Heart right ventricle (tissue), 16 donors: ENCODE data around the gene PNKP. TPM values are rescaled to one million over a fixed set of nuclear protein-coding genes. Genes with fewer than 3 reads are reported as not detected.

Source experiments
- ATAC-seq, 8 donors: fragments of 200-7000 bp; cut with Tn5 transposase; one replicate each; pipeline ENCODE4 v1.9.1; 2020; ENCODE audit warnings: mild to moderate bottlenecking in 8 of 8, moderate library complexity in 8 of 8, moderate number of reproducible peaks in 1 of 8
- DNase-seq, 2 donors: peaks; one replicate each; pipeline ENCODE4 v3.0.0-alpha.2; 2020
- H3K27ac ChIP-seq, 10 donors: fragments of 200-600 bp; sonication (generic) in 2 of 10; one replicate each; pipeline versions ENCODE4 v1.5.0 to v1.8.0; 2020 to 2022; ENCODE audit warnings: mild to moderate bottlenecking in 3 of 10
- H3K27me3 ChIP-seq, 7 donors: fragments of 200-600 bp; one replicate each; pipeline ENCODE4 v1.8.0; 2021 to 2022; ENCODE audit warnings: mild to moderate bottlenecking in 2 of 7
- H3K36me3 ChIP-seq, 9 donors: fragments of 200-600 bp; sonication (generic) in 1 of 9; one replicate each; pipeline versions ENCODE4 v1.5.0 to v1.8.0; 2020 to 2022; ENCODE audit warnings: mild to moderate bottlenecking in 2 of 9
- H3K4me1 ChIP-seq, 9 donors: fragments of 200-600 bp; sonication (generic) in 1 of 9; one replicate each; pipeline versions ENCODE4 v1.5.0 to v1.8.0; 2020 to 2022; ENCODE audit warnings: mild to moderate bottlenecking in 4 of 9
- H3K4me3 ChIP-seq, 10 donors: fragments of 200-600 bp; sonication (generic) in 2 of 10; one replicate each; pipeline versions ENCODE4 v1.5.0 to v1.8.0; 2020 to 2022; ENCODE audit warnings: mild to moderate bottlenecking in 7 of 10, moderate library complexity in 2 of 10
- H3K9me3 ChIP-seq, 11 donors: fragments of 200-600 bp in 10 of 11; sonication (generic) in 2 of 11; one replicate each; pipeline versions ENCODE4 v1.5.0 to v1.8.0; 2013 to 2022; ENCODE audit warnings: mild to moderate bottlenecking in 2 of 11, control low read depth in 1 of 11, moderate library complexity in 1 of 11
- CTCF ChIP-seq, 9 donors: fragments of 200-600 bp; sonication (generic) in 2 of 9; IDR thresholded peaks; one replicate each; pipeline versions ENCODE4 v1.5.0 to v1.8.0; 2021 to 2022; ENCODE audit warnings: antibody characterized with exemption in 9 of 9, mild to moderate bottlenecking in 5 of 9, moderate library complexity in 1 of 9
- WGBS, 2 donors: extraction: QIAGEN DNeasy Blood & Tissue Kit; methylation state at CpG; one replicate each; pipeline ENCODE4 v1.1.7; 2013; ENCODE audit warnings: inconsistent platforms in 1 of 2; 5-methylcytosine and 5-hydroxymethylcytosine counted together
- intact Hi-C, 10 donors: fragments of 100-400 bp; cut with DNase I; formaldehyde crosslinking; loops; one replicate each; pipeline versions ENCODE4 v1.11.1 to v1.14.2; 2022
- polyA plus RNA-seq, 2 donors: library from polyadenylated mRNA; stranded (reverse); fragments of 200-250 nt; gene quantifications; one replicate each; pipeline ENCODE4 v1.2.3, GENCODE V29; 2013
- total RNA-seq, 10 donors: library from RNA; stranded (reverse); fragmentation: NEBNext Ultra II Directional in 3 of 10; extraction: Animal tissue kit (Norgen Biotek cat#: 25700) in 3 of 10; gene quantifications; one replicate each; pipeline versions ENCODE4 v1.2.1 to v1.2.4, GENCODE V29; 2021 to 2023
- donor health status: Arrhythmogenic right ventricular cardiomyopathy.
- donor health status: ischemic (EF 13 %, LVEDD 7.1; RV severe dilation, severe dysfunction).
- donor health status: healthy with polysubstance abuse.
- donor health status: DM: no; HTN: yes; CAD: no.
- donor health status: DM: no; HTN: no; CAD: no.
- donor health status: ischemic (EF 25% LVEDD 6.9; RV normal size, moderate dysfunction).
- donor health status: ischemic (EF 25% LVEDD 5.7; RV mildly dilated, moderate dysfunction).
- donor health status: healthy.
- donor health status: DM: yes; HTN: yes; CAD: no.
- donor health status: Ischemic cardiomyopathy.
- donor health status: ischemic (EF 35%, LVEDD 5.7; RV mildly dilated, moderate dysfunction).
- donor health status: nonischemic (EF 11% LVEDD 7.7; RV severe dilation, severe dysfunction).
- donor health status: DM: yes; HTN: yes; CAD: no.
- donor health status: PGD.
- donor health status: ischemic (EF 29% LVEDD 5.4; RV normal size, mild dysfunction).
- donor health status: nonischemic (EF 23%, LVEDD 6.1; RV moderate dilation, normal function).

PNKP gene
- total and polyA plus RNA-seq, 12 donors, result 24.0 to 91.7 (median 34.6) TPM

GRCh38 chr19:49875177-49875576 lies 7.8 kb upstream of the PNKP start:
- Histone ChIP-seq H3K27me3 (no peaks in the 10 kb centered on the region), H3K27ac (peak overlapping the region in 7 of 10 donors; percentile 91 to 99 (median 98)), H3K9me3 (no peaks in the 10 kb centered on the region), H3K36me3 (peaks cover 0 to 42% (median 18%) of the 10 kb centered on the region in 9 donors), H3K4me3 (peak overlapping the region in 8 of 10 donors; percentile 61 to 89 (median 78)), H3K4me1 (peaks cover 9 to 43% (median 31%) of the 10 kb centered on the region in 9 donors)
- ATAC-seq (no peak), DNase-seq (no peak)
- no peak for TF ChIP-seq CTCF (IDR thresholded peaks at IDR 0.05)
- intact Hi-C loops, result loop anchor here in 3 of 10 donors (5.0 kb wide), 3 partner anchors 108 to 378 kb away; partner anchors contain the start of genes AP2A1 (in 2 of the 3), PRMT1 (in 1 of the 3) and RPS11 (in 1 of the 3)
- WGBS, 2 donors, result 83 to 86% methylated on average over 4 of the region's 4 CpGs

GRCh38 chr19:49874503-49875157 lies 7.3 kb upstream of the PNKP start:
- Histone ChIP-seq H3K4me3 (no peak overlapping the region), H3K4me1 (peaks cover 12 to 48% (median 35%) of the 10 kb centered on the region in 9 donors)
- intact Hi-C loops, result loop anchor here in 3 of 10 donors (5.0 kb wide), 3 partner anchors 107 to 377 kb away; partner anchors contain the start of genes AP2A1 (in 2 of the 3), PRMT1 (in 1 of the 3) and RPS11 (in 1 of the 3)

GRCh38 chr19:49873834-49874233 lies 6.5 kb upstream of the PNKP start:
- DNase-seq (no peak), ATAC-seq (no peak)
- 87 to 89% methylated on average over 10 of the region's 10 CpGs for WGBS, 2 donors
- Histone ChIP-seq H3K9me3 (no peaks in the 10 kb centered on the region), H3K27ac (no peak overlapping the region), H3K4me1 (peaks cover 15 to 47% (median 35%) of the 10 kb centered on the region in 9 donors), H3K36me3 (peaks cover 0 to 29% (median 6%) of the 10 kb centered on the region in 9 donors), H3K27me3 (no peaks in the 10 kb centered on the region), H3K4me3 (no peak overlapping the region)
- TF ChIP-seq CTCF (IDR thresholded peaks at IDR 0.05), result no peak
- intact Hi-C loops, result no loop called here

More at GRCh38 chr19:49874503-49875157, 7.3 kb upstream of the PNKP start:
- H3K36me3 ChIP-seq, result peaks cover 0 to 37% (median 14%) of the 10 kb centered on the region in 9 donors
- H3K27ac ChIP-seq, result peak overlapping the region in 1 of 10 donors; percentile 98
- DNase-seq (no peak), ATAC-seq (no peak)
- TF ChIP-seq CTCF (IDR thresholded peaks at IDR 0.05), result no peak
- H3K9me3 ChIP-seq, result no peaks in the 10 kb centered on the region
- no peaks in the 10 kb centered on the region for H3K27me3 ChIP-seq
- 93 to 96% methylated on average over 11 of the region's 11 CpGs for WGBS, 2 donors

GRCh38 chr19:49873129-49873521 lies 5.7 kb upstream of the PNKP start:
- ATAC-seq (no peak), DNase-seq (no peak)
- TF ChIP-seq CTCF (IDR thresholded peaks at IDR 0.05), result no peak
- Histone ChIP-seq H3K27me3 (no peaks in the 10 kb centered on the region), H3K27ac (no peak overlapping the region), H3K9me3 (no peaks in the 10 kb centered on the region), H3K36me3 (peaks cover 0 to 25% (median 4%) of the 10 kb centered on the region in 9 donors), H3K4me3 (no peak overlapping the region), H3K4me1 (peaks cover 13 to 47% (median 36%) of the 10 kb centered on the region in 9 donors)
- 96 to 97% methylated on average over 16 to 29 of the region's 29 CpGs for WGBS, 2 donors
- intact Hi-C loops, result no loop called here
